H1 (cell line): ENCODE results near the gene ARID1B.

Experiments
- BCL11A ChIP-seq, 2 experiments: IDR thresholded peaks; one replicate each; pipeline ENCODE4 v1.6.1; 2011; ENCODE audit warnings: low read depth in 2 of 2, low read length in 2 of 2, mild to moderate bottlenecking in 2 of 2
- CREB1 ChIP-seq: IDR thresholded peaks from 2 replicates; pipeline ENCODE4 v1.6.1; 2012; ENCODE audit warnings: inconsistent platforms
- CTCF ChIP-seq, 3 experiments: IDR thresholded peaks; 1 replicate in 2 of 3; 2 replicates in 1 of 3; pipeline versions ENCODE4 v1.5.1 to v1.6.1; 2011; ENCODE audit warnings: low read length in 3 of 3, mild to moderate bottlenecking in 3 of 3, inconsistent platforms in 2 of 3, low read depth in 1 of 3, moderate library complexity in 1 of 3; ENCODE audit not compliant: insufficient read depth in 1 of 3; ENCODE audit errors: control extremely low read depth in 1 of 3
- EP300 ChIP-seq, 2 experiments: IDR thresholded peaks; 1 replicate in 1 of 2; 2 replicates in 1 of 2; pipeline ENCODE4 v1.6.1; 2011 to 2012; ENCODE audit warnings: low read depth in 2 of 2, low read length in 2 of 2, mild to moderate bottlenecking in 2 of 2, borderline replicate concordance in 1 of 2, inconsistent platforms in 1 of 2, moderate library complexity in 1 of 2
- FOSL1 ChIP-seq: IDR thresholded peaks from 2 replicates; pipeline ENCODE4 v1.6.1; 2011; ENCODE audit warnings: mild to moderate bottlenecking, low read depth, low read length, moderate library complexity; ENCODE audit not compliant: insufficient read depth
- HDAC2 ChIP-seq, 2 experiments: fragments of 300-600 bp in 1 of 2; sonication (generic) in 1 of 2; IDR thresholded peaks; 2 replicates each; pipeline ENCODE4 v1.6.1; 2011 to 2012; ENCODE audit warnings: low read depth in 2 of 2, low read length in 2 of 2, mild to moderate bottlenecking in 2 of 2, moderate library complexity in 2 of 2, borderline replicate concordance in 1 of 2, inconsistent platforms in 1 of 2
- MAFK ChIP-seq: IDR thresholded peaks from 2 replicates; pipeline ENCODE4 v1.6.1; 2012; ENCODE audit warnings: low read depth, mild to moderate bottlenecking, improper control_type of control experiment, low read length
- MAX ChIP-seq: IDR thresholded peaks from 2 replicates; pipeline ENCODE4 v1.6.1; 2012; ENCODE audit warnings: inconsistent platforms

DNA sequence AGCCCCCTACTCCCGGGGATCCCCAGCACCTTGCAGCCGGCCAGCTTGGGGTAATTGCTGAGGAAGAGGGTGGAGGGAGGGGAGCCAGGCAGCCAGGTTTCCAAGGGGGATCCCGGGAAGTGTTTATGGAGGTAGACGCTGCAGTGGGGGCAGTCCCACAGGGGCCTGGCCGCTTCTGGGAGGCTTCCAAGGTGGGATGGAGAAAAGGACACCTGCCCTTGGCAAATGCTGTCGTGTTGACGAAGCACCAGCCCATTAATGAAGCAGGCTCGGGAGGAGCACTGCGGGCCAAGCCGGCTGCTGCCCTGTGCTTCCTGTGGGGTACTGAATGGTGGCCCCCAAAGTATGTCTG, 463.8 kb downstream of the ARID1B start:
- no peak for TF ChIP-seq EP300 (IDR thresholded peaks at IDR 0.05; ENCODE audit: borderline replicate concordance in 1 of 2, low read depth in 2 of 2, low read length in 2 of 2)
- TF ChIP-seq CTCF (IDR thresholded peaks at IDR 0.05; ENCODE audit: control extremely low read depth in 1 of 3, insufficient read depth in 1 of 3, low read depth in 1 of 3, low read length in 3 of 3) = no peak
- no peak for TF ChIP-seq BCL11A (IDR thresholded peaks at IDR 0.05; ENCODE audit: low read depth in 2 of 2, low read length in 2 of 2)
- no peak for TF ChIP-seq MAX
- TF ChIP-seq FOSL1 = no peak
- TF ChIP-seq CREB1 = no peak
- TF ChIP-seq MAFK = no peak
- no peak for TF ChIP-seq HDAC2 (IDR thresholded peaks at IDR 0.05; ENCODE audit: borderline replicate concordance in 1 of 2, low read depth in 2 of 2, low read length in 2 of 2)
